ENCODE data around the gene GET4. TPM values are rescaled to one million over a fixed set of nuclear protein-coding genes. Genes with fewer than 3 reads are reported as not detected.

GET4 gene
- total RNA-seq, 1 donor from 2014 or later: 58.2 TPM

GRCh38 chr7:832167-832967, 44.0 kb upstream of the GET4 start, which contains the start of gene SUN1:
SUN1 (plus strand) TSS chr7:832476; CDS start chr7:832525, 49 bp downstream.
- Mint-ChIP-seq H3K27me3 (no peaks in the 10 kb centered on the region), H3K4me3 (ENCODE audit: low read depth) (no peak within 1 kb of the TSS), H3K36me3 (ENCODE audit: insufficient read depth) (peaks cover 6% of the 10 kb centered on the region), H3K4me1 (ENCODE audit: low read depth) (peaks cover 15% of the 10 kb centered on the region), H3K27ac (peak within 1 kb of the TSS; percentile 91), H3K9me3 (ENCODE audit: low read depth) (no peaks in the 10 kb centered on the region)
- TF ChIP-seq CTCF (IDR thresholded peaks at IDR 0.05; ENCODE audit: unreplicated experiment): no peak
- no peak for DNase-seq (ENCODE audit: low spot score, unreplicated experiment)

- no peak overlapping the region for H3K27ac Mint-ChIP-seq
- DNase-seq (ENCODE audit: low spot score, unreplicated experiment): no peak
- TF ChIP-seq CTCF (IDR thresholded peaks at IDR 0.05; ENCODE audit: unreplicated experiment): no peak
- H3K27me3 Mint-ChIP-seq: no peaks in the 10 kb centered on the region
- no peak overlapping the region for H3K4me3 Mint-ChIP-seq (ENCODE audit: low read depth)
- peaks cover 8% of the 10 kb centered on the region for H3K36me3 Mint-ChIP-seq (ENCODE audit: insufficient read depth)
- peaks cover 15% of the 10 kb centered on the region for H3K4me1 Mint-ChIP-seq (ENCODE audit: low read depth)
- H3K9me3 Mint-ChIP-seq (ENCODE audit: low read depth): no peaks in the 10 kb centered on the region
These were observed 43.4 kb upstream of the GET4 start for GRCh38 chr7:832968-833424.

- no peak for TF ChIP-seq CTCF (IDR thresholded peaks at IDR 0.05; ENCODE audit: unreplicated experiment)
- Mint-ChIP-seq H3K27ac (no peak overlapping the region), H3K4me1 (ENCODE audit: low read depth) (peaks cover 15% of the 10 kb centered on the region), H3K9me3 (ENCODE audit: low read depth) (no peaks in the 10 kb centered on the region), H3K27me3 (no peaks in the 10 kb centered on the region), H3K36me3 (ENCODE audit: insufficient read depth) (peaks cover 8% of the 10 kb centered on the region), H3K4me3 (ENCODE audit: low read depth) (no peak overlapping the region)
- no peak for DNase-seq (ENCODE audit: low spot score, unreplicated experiment)
These were observed 42.6 kb upstream of the GET4 start for GRCh38 chr7:833601-834258.

GRCh38 chr7:834277-834676, 42.1 kb upstream of the GET4 start:
- Mint-ChIP-seq H3K9me3 (ENCODE audit: low read depth) (no peaks in the 10 kb centered on the region), H3K27me3 (no peaks in the 10 kb centered on the region), H3K36me3 (ENCODE audit: insufficient read depth) (peaks cover 10% of the 10 kb centered on the region), H3K4me1 (ENCODE audit: low read depth) (peaks cover 15% of the 10 kb centered on the region), H3K4me3 (ENCODE audit: low read depth) (no peak overlapping the region), H3K27ac (no peak overlapping the region)
- TF ChIP-seq CTCF (IDR thresholded peaks at IDR 0.05; ENCODE audit: unreplicated experiment): no peak
- DNase-seq (ENCODE audit: low spot score, unreplicated experiment): no peak

GRCh38 chr7:835021-835420, 41.3 kb upstream of the GET4 start:
- H3K36me3 Mint-ChIP-seq (ENCODE audit: insufficient read depth): peaks cover 15% of the 10 kb centered on the region
- no peaks in the 10 kb centered on the region for H3K9me3 Mint-ChIP-seq (ENCODE audit: low read depth)
- no peak for TF ChIP-seq CTCF (IDR thresholded peaks at IDR 0.05; ENCODE audit: unreplicated experiment)
- no peak overlapping the region for H3K27ac Mint-ChIP-seq
- H3K4me3 Mint-ChIP-seq (ENCODE audit: low read depth): no peak overlapping the region
- H3K27me3 Mint-ChIP-seq: no peaks in the 10 kb centered on the region
- DNase-seq (ENCODE audit: low spot score, unreplicated experiment): no peak
- peaks cover 15% of the 10 kb centered on the region for H3K4me1 Mint-ChIP-seq (ENCODE audit: low read depth)
